DMS 273 (cell line): ENCODE data around the gene SPDYE17.
"Not testable (repeated sequence)": the region's sequence is repeated elsewhere in the genome, so short reads cannot be mapped to it uniquely, and the experiment has no call there.

Source experiments
- DNase-seq: peaks from one replicate; lab custom pipeline; 2025; ENCODE audit not compliant: unreplicated experiment; lab: John Stamatoyannopoulos, UW

The SPDYE17 gene

GRCh38 chr7:76972391-76972790, 59.8 kb downstream of the SPDYE17 start:
- not testable (repeated sequence) for DNase-seq
